ENCODE data around the gene PDZRN3.

Gene PDZRN3

DNA sequence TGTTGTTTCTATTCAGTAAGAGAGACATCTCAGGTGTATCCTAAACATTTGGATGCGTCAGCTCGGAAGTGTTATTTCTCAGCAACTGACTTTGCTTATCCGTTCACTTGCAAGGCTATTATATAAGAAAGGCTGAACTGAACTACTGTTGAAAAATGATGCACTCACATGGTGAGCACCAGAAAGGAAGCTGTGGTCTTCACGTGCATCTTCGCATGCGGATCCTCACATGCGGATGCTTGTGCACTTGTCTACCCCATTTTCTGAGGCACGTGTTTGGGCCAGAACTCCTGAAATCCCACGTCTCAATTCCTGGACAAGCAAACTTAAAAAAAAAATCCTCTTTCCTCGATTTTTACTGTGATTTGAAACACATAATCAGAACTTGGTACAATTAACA is 63.2 kb downstream of the PDZRN3 start:
- DNase-seq (ENCODE audit: insufficient read length, low spot score) (no peak), FAIRE-seq (no peak)

DNA sequence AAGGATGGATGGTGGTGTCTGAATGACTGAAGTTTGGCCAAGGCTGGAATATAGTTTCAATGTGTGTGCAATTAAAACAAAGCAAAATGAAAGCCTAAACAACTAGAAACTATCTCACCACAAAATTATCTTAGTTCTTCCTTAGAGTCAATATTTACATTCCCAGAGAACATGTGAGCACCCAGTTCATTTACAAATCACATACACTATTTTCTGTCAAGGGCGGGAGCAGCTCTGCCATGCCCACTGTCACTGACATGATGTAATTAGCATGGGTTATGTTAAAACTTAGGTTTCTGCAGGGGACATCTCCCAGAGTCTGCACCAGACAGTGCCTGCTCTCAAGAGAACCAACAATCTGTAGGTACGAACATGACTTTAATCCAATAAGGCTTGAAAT is 65.0 kb downstream of the PDZRN3 start:
- DNase-seq (ENCODE audit: insufficient read length, low spot score) (no peak), FAIRE-seq (no peak)

DNA sequence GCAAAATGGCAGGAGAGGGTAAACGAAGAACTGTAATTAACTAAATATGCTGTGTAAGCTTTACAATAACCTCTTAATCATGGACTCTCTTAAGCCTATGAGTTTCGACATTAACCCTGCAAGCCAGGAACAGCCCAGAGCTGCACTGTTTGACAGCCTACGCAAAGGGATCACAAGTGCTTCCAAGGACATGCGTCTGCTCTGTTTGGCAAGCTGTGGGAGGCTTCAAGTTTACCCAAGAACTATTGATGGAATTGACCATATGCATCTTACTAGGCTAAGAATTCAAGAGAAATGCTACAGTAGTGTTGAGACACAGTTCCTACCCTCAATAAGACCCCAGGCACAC is 66.0 kb downstream of the PDZRN3 start:
- DNase-seq (ENCODE audit: insufficient read length, low spot score) (no peak), FAIRE-seq (no peak)

DNA sequence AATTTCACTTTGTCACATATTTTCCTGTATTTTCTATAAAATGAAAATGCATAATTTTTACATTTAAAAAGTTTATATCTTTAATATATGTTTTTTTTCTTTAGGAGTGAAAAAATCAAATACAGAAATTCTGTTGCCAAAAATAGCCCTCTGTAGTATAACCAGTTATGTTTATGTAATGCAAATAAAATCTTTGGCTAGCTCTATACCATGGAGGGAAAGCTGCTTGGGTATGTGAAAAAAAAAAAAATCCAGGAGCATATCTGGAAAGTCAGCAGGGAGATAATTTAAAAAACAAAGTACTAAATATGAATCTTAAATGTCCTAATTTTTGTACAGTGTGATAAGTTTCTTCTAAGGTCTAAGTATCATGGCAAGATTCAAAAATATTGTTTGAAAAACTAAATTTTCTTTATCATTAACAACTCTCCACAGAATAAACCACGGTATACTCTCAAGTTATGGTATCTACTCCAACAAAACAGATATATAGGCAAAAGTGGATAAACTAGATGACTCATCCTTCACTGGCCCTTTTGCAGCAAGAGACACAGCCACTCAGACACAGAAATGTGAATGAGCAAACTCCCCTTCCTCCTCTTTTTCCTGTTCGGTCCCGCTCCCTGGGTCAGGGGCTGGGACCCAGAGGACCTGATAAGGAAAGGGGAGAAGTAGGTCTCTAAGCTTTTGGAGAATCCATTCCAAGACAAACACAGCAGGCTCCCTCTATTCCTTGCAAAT is 66.6 kb downstream of the PDZRN3 start:
- DNase-seq (ENCODE audit: insufficient read length, low spot score) = no peak
- FAIRE-seq = no peak

DNA sequence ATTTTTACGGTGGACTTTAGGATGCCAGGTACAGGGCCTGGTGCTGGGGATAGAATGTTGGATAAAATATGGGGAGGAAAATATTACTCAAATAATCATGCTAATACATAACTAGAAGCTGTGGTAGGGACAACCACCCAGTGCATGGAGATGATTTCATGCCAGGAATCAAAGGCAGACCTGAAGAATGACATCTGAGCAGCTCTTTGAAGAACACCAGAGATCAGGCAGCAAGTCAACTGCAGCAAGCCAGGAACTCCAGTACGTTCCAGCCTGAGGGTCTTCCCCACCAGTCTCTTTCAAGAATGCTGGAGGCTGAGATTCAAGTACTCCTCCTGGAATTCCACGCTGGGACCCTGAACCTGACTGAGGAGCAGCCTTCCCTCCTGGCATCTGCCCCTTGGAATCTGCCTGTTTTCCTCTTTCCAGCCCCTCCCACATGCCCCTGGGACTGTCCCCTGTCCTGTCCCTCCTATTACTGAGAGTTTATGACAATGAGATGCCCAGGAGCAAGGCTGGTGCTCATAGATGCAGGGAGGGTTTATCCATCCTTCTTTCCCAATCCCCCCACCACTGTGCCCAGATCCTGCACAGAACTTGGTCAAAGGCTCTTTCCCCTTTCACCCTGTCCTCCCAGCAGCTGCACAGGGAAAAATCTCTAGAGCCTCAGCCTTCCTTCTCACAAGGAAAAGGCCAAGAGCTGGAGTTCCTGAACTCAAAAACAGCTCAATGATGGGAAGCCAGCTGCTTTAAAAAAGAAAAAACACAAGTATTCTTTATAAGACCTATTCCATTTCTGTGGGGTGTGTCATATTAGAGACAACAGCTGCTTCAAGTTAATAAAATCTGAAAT is 68.0 kb downstream of the PDZRN3 start:
- FAIRE-seq (no peak), DNase-seq (ENCODE audit: insufficient read length, low spot score) (no peak)

DNA sequence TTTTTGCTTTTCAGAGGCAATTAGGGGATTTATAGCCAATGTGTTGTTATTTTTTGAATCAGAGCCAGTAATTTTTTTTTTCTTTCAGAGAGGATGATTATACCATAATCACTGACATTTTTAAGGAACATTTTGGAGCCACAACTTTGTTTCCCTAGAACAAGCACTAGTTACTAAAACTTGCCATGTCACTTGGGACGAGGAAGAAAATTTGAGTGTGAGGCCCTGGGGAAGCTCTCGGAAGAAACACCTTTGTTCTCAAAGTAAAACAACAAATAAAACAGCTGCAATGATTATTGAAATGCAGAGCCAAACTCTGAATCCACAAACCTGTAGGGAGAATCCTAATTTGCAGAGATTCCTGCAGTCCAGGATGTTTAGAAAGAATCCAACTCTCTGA is 69.7 kb downstream of the PDZRN3 start:
- FAIRE-seq (no peak), DNase-seq (ENCODE audit: insufficient read length, low spot score) (no peak)

DNA sequence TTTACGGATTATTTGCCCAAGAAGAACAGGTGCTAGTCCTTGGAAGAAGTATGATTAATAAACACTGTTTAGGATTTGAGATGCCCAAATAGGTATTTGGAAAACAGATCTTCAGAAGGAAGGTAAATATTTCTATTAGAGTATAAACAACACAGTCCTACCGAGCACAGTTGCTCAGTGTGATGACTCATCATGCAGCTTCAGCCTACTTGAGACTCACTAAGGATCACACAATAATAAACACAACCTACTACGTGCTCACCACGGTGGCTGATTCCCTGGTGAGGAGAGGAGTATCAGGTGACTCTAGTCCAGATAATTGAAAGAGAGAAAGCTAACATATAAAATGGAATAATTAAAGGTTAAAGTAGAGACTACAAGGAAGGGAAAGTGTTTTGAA is 72.0 kb downstream of the PDZRN3 start:
- FAIRE-seq (no peak), DNase-seq (ENCODE audit: insufficient read length, low spot score) (no peak)

DNA sequence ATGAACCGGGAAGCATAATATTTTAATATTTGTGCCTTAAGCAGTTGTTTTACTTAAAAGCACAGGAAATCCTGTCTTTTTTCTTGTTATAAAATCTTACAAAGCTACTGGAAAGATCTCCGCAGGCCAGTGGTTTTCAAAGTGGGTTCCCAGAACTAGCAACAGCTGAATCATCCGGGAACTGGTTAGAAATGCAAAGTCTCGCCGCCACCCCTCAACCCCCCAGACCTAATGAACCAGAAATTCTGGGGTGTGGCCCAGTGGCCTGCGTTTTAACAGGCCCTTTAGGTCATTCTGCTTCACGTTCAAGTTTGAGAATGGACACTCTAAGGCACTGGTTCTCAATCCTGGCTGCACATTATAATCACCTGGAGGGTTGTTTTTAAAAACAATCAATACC is 74.7 kb downstream of the PDZRN3 start:
- DNase-seq (ENCODE audit: insufficient read length, low spot score) (no peak), FAIRE-seq (no peak)

DNA sequence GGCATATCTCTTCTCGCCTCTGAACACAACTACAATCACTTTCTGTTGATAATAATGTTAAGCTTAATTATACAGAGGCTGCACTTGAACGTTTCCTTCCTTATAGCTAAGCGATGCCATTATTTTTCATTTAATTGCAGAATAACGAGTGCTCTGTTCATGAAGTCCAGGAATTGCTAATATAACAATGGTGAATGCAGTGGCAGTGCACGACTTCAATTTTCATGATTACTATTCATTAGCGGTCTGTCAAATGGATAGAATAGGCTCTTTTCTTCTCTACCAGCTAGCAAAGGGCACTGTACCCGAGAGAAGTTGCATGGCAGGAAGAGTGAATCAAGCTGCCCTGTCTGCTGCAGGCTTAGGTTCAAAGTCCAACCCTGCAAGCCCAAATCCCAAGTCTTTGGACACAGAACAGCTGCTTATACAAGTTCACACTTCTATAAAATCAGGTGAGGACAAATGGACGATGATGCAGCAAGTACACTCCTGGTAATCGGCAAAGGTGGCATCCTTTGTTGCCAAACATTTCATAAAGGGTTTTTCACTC is 75.6 kb downstream of the PDZRN3 start:
- FAIRE-seq = no peak
- DNase-seq (ENCODE audit: insufficient read length, low spot score) = no peak

DNA sequence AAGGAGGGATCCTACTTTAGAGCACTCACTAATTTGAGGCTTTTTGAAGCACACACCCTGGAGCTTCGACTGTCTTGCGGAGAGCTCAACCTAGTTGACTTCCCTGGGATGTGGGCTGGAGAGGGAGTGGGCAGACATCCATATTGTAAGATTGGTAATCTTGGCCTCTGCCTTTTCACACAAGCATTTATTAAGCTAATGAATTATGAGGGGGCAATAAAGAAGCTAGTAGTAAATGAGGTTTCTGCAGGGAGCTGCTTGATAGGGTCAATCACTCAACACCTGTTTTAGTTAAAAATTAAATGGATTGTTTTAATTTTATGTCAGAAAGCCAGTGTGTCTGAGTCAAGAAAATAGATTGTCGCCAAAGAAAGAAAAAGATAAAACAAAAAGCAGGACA is 76.3 kb downstream of the PDZRN3 start:
- DNase-seq (ENCODE audit: insufficient read length, low spot score) (no peak), FAIRE-seq (no peak)

DNA sequence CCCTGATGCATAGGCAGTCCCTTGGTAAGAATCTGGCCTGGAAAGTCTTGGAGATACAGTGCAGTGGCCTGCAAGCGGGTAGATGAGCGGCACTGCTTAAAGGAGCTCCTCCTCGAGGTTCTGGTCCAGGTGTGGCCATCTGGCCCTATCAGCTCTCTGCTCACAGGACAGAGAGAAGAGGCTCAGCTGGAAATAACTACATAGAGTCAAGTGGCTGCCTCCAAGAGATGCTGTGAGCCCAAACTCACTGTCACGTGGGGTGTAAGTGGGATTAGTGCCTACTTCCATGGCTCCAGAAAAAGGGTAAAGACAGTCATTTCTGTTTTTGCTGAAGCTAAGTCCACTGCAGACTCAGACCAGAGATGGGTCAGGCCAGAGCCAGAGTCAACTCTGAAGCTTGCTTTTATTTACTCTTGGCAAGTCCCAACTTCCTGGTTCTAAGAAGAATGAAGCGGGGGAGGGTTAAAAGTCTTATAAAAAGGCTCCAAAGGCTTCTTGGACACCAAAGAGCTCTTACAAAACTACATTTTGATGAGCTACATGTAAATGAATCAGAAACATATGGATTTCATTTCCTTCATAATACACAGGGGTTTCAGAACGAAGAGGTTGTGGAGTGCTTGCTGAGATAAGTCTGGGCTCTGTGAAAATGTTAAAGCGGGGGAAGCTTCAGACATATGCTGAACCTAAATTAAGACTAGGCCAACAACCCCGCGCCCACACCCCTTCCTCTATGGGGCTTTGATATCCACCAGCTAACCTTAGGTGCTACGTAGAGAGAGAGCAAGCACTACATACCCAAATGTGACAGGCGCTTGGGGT is 77.1 kb downstream of the PDZRN3 start:
- no peak for FAIRE-seq
- DNase-seq (ENCODE audit: insufficient read length, low spot score) = no peak

DNA sequence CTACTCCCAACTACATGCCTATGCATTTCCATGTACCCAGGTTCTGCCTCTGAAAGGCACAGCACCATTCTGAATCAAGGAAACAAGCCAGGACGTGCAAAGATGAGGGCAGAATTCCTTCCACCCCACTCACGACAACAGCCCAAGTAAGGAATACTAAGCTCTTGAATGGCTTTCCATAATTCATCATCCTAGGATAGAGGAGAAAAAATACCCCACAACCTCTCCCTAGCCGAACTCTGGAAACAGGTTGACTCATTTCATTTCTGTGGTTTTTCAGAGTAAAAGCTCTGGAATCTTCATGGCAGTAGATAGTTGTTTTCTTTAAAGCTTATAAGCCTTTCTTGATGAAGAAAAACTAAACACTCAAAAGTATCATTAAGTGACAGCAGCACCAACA is 77.8 kb downstream of the PDZRN3 start:
- no peak for DNase-seq (ENCODE audit: insufficient read length, low spot score)
- no peak for FAIRE-seq

DNA sequence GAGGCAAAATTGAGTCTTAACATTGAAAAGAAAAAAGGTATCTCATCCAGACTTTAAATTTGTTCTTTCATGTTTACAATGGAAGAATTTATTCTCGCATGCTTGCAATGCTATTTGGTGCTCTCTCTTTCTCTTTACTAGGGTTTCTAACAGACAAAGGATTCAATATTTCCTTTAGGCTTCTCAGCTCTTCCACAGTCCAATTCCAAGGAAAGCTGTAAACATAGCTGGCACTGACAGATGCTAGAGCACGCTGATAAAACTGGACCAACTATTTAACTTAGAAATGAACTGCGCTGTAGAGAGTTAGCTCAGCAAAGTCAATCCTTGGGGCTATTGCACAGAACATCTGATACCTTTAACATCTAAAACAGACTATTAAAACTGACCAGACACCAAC is 81.3 kb downstream of the PDZRN3 start:
- no peak for DNase-seq (ENCODE audit: insufficient read length, low spot score)
- no peak for FAIRE-seq

DNA sequence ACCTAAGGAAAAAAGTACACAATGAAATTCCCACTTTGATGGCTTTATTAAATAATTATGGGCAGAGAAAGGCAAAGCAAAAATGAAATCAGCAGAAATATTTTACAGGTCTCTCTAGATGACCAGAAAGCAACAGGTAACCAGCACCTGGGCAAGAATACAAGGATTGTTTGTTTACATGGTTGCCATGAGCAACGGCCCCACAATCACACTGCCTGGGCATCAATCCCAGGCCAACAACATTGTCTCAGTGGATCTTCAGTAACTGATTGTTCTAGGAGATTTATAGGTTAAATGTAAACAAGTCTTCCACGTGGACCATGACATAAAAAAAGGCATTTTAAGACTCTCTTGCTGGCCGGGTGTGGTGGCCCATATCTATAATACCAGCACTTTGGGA is 82.6 kb downstream of the PDZRN3 start:
- FAIRE-seq (no peak), DNase-seq (ENCODE audit: insufficient read length, low spot score) (no peak)

DNA sequence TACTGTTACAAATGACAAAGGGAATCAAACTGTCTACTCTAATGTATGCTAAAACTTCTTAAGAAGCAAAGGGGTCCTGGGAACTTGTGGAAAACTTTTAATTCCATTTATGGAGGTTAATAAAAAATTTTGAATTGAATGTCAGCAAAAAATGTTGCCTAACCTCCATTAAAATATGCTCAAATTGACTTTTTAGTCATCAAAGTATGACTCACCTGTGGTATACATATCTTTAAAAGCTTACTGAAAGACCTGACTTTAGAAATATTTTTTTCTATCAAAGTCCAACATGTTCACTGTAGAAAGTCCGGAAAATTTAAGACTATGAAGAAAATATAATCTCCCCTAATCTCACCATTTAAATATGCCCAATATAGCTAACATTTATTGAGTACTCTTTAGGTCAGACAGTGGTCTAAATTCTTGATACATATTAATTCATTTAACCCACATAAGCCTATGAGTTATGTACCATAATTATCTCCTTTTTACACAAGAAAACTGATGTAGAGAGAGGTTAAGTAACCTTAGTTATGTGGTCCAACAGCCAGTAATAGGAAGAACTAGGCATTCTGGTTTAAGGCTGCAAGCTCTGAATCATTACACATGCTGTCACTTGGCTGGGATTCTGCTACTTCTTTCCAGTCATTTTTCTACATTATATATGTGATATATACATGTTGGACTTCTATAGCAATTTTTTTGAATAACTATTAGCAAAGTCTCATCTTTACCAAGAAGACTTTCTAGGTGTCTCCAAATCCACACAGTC is 83.6 kb downstream of the PDZRN3 start:
- FAIRE-seq = no peak
- no peak for DNase-seq (ENCODE audit: insufficient read length, low spot score)

DNA sequence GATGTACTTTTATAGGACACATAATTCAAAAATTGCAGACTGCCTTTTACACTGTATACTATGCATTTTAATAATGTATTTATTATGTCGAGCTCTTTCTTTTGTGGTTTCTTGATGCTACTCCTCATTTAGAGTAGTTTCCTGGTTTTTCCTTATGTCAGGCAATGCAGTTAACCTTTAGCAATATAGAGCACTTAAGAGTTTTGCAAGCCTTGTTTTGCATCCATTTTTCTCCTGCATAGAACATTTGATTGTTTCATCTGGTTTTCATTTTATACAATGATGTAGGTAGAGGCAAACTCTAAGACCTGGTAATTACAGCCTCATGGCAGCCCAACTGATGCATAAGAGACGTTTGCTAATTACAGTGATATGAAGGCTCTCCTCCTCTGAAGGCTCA is 86.3 kb downstream of the PDZRN3 start:
- DNase-seq (ENCODE audit: insufficient read length, low spot score) = no peak
- FAIRE-seq = no peak

DNA sequence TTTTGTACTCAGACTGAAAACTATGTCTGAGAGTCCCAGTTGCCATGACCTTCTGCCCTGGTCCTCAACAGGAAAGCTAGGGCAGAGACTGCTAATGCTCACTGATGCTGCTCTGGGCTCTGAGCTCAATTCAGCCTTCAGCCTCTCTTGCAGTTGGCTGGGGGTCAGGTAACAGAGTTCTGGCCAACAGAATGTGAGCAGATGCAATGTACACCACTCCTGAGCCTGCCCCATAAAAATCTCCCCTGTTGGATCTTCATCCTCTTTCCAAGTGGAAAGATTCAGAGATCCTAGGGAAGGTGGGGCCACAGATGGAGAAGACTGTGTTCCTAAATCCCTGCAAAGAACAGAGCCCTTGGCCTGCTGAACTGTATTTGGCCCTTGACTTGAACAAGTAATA is 87.8 kb downstream of the PDZRN3 start:
- no peak for DNase-seq (ENCODE audit: insufficient read length, low spot score)
- FAIRE-seq = no peak

DNA sequence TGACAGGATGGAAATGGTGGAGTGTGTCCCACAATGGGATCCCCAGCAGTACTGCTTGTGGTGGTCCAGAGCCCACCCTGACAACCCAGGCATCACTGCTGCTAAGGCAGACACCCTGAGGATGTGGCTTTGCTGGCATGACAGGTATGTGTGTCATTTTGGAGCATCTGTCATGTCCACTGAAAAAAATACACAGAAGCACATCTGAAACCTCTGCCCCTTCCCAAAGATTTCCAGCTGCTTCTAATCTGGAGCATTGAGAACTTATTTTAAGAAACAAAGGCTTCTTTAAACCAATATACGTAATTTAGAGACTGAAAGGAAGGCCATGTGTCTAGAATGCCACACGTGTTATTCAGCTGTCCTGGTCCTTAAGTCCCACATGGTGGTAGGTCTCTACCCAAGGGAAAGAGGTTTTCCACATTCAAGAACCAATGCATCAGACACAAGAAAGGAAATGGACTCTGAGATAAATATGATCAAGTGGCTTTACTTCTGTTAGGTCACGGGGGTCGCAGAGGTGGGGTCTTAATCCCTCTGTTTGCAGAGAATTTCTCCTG is 88.3 kb downstream of the PDZRN3 start:
- no peak for DNase-seq (ENCODE audit: insufficient read length, low spot score)
- FAIRE-seq = no peak

DNA sequence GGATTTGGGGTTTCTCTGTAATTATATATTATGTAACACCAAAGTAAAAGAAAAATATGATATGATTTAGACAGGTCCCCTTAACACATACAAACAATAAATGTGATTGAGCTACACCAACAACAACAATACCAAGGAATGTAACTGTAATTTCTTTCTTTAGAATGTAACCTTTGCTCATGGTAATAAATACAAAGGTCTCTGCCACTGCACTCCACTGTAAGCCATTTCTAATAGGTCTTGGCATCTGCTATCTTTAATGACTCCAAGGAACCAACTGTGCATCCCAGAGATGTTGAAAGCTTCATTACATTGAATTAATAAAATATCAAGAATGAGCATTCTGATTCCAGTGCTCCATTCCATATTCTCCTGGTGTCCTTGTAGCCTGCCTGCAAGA is 88.8 kb downstream of the PDZRN3 start:
- DNase-seq (ENCODE audit: insufficient read length, low spot score) (no peak), FAIRE-seq (no peak)

DNA sequence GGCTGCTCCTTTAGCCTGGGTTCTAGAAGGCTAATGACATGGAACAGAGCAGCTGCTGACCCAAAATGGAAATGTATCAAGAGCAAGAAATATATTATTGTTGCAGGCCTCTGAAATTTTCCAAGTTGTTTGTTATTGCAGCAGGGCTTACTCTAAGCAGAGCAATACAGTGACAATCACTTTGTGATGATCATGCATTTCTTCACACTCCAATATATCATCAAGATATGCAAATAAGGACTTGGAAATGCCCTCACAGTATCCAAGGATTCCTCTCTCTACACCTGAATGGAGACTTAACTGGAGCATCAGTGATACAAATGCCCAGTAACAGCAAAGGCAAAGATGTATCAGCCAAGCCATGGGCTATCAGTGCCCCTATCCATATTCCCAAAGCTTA is 89.6 kb downstream of the PDZRN3 start:
- FAIRE-seq (no peak), DNase-seq (ENCODE audit: insufficient read length, low spot score) (no peak)
